SK-N-MC (cell line): ENCODE data around the gene ULBP3.

Source experiments
- DNase-seq: peaks from one replicate; pipeline ENCODE4 v3.0.0-alpha.2; 2011; ENCODE audit warnings: low read depth, low spot score
- H3K27ac ChIP-seq: fragments of 200-600 bp; sonication (generic); 2 replicates; pipeline ENCODE4 v1.5.1; 2016; ENCODE audit warnings: mixed run types
- H3K36me3 ChIP-seq: fragments of 200-600 bp; sonication (generic); 2 replicates; pipeline ENCODE4 v1.6.1; 2017; ENCODE audit warnings: antibody characterized with exemption, low read length, mixed read lengths; ENCODE audit not compliant: insufficient read depth
- H3K4me3 ChIP-seq: fragments of 200-600 bp; sonication (generic); 2 replicates; pipeline ENCODE4 v1.5.1; 2016
- H3K9ac ChIP-seq: fragments of 200-600 bp; sonication (generic); 2 replicates; pipeline ENCODE4 v1.8.0; 2017; ENCODE audit warnings: mixed run types, mixed read lengths; ENCODE audit not compliant: insufficient read length
- H3K9me3 ChIP-seq: fragments of 200-600 bp; sonication (generic); 2 replicates; pipeline ENCODE4 v1.6.1; 2017; ENCODE audit warnings: low read depth, mild to moderate bottlenecking, antibody characterized with exemption, low read length, moderate library complexity, mixed read lengths
- EZH2 ChIP-seq: fragments of 200-600 bp; sonication (generic); IDR thresholded peaks from one replicate; pipeline ENCODE4 v1.6.1; 2017; ENCODE audit warnings: antibody characterized with exemption
- FOXP2 ChIP-seq: optimal IDR thresholded peaks from 2 replicates; pipeline ENCODE3; 2011; ENCODE audit warnings: mild to moderate bottlenecking, moderate library complexity; ENCODE audit not compliant: insufficient read depth; ENCODE audit errors: extremely low read length, control extremely low read depth
- POLR2AphosphoS5 ChIP-seq: IDR thresholded peaks from 2 replicates; pipeline ENCODE4 v1.6.1; 2012; ENCODE audit warnings: mild to moderate bottlenecking, low read depth, low read length, borderline replicate concordance

Gene ULBP3

DNA sequence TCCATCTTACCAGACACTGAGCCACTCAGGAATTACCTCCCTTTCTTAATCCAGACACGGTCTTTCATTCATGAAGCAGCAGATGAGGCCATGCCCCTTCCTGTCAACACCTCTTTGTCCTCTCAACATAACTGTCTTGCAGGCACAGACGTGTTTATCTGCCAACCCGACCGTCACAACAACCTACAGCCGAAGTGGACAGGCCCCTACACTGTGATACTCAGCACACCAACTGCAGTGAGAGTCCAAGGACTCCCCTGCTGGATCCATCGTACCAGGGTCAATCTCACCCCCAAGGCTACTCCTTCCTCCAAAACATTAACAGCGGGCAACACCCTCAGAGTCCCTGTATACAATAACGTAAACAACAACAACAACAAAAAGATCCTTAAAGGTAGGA lies 30.6 kb upstream of the ULBP3 start:
- DNase-seq, result no peak
- Histone ChIP-seq H3K27ac (no peak overlapping the region), H3K4me3 (no peak overlapping the region), H3K36me3 (no peaks in the 10 kb centered on the region), H3K9me3 (no peaks in the 10 kb centered on the region), H3K9ac (no peak overlapping the region)
- TF ChIP-seq FOXP2 (no peak), EZH2 (no peak), POLR2AphosphoS5 (no peak)

DNA sequence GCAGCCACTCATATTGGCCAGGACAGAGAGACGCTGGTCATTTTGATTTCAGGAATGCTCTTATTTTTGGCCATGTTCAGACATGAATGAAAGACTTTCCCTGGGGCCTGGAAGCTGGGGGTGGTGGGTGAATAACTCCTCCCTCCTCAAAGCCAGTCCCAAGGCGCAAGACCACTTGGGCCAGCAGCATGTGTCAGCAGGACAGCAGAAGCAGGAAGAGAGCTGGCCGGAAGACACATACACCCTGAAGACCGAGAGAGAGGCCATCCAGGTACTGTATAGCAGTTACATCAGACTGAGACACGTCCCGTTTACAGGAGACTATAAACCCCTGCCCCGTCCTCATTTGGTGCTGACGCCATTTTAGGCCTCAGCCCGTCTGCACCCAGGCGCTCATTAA lies 29.2 kb upstream of the ULBP3 start:
- no peak overlapping the region for H3K9ac ChIP-seq
- H3K36me3 ChIP-seq, result no peaks in the 10 kb centered on the region
- H3K9me3 ChIP-seq, result no peaks in the 10 kb centered on the region
- TF ChIP-seq EZH2, result no peak
- no peak for TF ChIP-seq POLR2AphosphoS5
- TF ChIP-seq FOXP2, result no peak
- no peak overlapping the region for H3K4me3 ChIP-seq
- H3K27ac ChIP-seq, result no peak overlapping the region
- DNase-seq, result no peak

DNA sequence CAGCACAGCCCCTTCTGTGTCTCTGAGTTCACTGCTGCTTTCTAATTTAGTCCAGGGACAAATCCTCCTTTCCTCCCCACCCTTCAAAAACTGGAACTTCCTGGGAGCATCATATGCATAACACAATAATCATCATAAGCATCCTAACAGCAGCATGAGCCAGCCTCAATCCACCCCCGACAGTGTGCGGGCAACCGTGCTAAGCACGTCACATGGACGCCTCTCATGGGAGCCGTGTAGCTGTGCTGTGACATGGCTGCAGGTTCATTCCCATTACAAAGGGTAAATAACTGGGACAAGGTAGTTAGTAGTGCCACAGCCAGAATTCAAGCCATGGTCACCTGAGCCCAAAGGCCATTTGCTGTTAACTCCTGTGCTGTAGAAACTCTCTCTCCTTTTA lies 24.5 kb upstream of the ULBP3 start:
- no peak for DNase-seq
- no peaks in the 10 kb centered on the region for H3K9me3 ChIP-seq
- no peaks in the 10 kb centered on the region for H3K36me3 ChIP-seq
- TF ChIP-seq POLR2AphosphoS5, result no peak
- no peak for TF ChIP-seq EZH2
- TF ChIP-seq FOXP2, result no peak
- H3K4me3 ChIP-seq, result no peak overlapping the region
- H3K9ac ChIP-seq, result no peak overlapping the region
- no peak overlapping the region for H3K27ac ChIP-seq

DNA sequence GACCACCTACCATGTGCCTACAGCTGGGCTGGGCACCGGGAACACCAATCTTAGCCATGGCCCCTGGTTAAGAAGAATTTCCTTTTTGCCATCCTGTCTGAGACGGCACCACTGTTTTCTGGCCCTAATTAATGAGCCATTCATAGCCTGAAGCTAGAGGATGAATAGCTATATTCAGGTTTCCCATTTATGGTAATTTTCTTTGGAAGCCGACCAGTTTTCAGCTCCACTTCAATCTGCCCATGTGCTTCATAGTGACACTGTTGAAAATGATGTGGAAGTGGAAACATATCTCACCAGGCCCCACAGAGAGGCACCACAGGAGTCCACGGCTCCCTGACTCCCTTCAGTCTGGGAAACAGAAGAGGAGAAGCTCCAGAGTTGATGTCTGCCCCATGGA lies 22.6 kb upstream of the ULBP3 start:
- Histone ChIP-seq H3K9ac (no peak overlapping the region), H3K4me3 (peak overlapping the region; percentile 44; the same call in 1 of the 2 replicates), H3K27ac (no peak overlapping the region), H3K9me3 (no peaks in the 10 kb centered on the region), H3K36me3 (no peaks in the 10 kb centered on the region)
- TF ChIP-seq FOXP2 (no peak), POLR2AphosphoS5 (no peak), EZH2 (no peak)
- DNase-seq, result peak; percentile 66

DNA sequence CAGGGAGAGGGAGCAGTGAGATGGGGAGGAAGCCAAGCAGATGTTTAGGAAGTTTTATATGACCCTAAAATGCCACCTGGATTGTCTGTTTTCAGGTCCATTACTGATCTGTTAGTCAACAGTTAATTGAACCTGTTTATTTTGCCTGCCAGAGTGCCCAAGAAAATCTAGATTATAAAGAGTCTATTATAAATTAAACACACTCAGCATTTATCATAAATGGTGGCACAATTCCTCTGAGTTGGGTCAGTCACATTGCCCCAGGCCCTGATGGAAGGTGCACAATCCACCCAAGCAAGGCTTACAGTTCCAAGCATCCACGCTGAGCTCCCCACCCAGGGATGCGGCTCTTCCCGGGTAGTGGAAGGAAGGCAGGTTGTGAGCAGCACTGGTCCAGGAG lies 21.4 kb upstream of the ULBP3 start:
- DNase-seq, result no peak
- Histone ChIP-seq H3K4me3 (no peak overlapping the region), H3K27ac (no peak overlapping the region), H3K9ac (no peak overlapping the region), H3K36me3 (no peaks in the 10 kb centered on the region), H3K9me3 (no peaks in the 10 kb centered on the region)
- TF ChIP-seq POLR2AphosphoS5 (no peak), EZH2 (no peak), FOXP2 (no peak)

DNA sequence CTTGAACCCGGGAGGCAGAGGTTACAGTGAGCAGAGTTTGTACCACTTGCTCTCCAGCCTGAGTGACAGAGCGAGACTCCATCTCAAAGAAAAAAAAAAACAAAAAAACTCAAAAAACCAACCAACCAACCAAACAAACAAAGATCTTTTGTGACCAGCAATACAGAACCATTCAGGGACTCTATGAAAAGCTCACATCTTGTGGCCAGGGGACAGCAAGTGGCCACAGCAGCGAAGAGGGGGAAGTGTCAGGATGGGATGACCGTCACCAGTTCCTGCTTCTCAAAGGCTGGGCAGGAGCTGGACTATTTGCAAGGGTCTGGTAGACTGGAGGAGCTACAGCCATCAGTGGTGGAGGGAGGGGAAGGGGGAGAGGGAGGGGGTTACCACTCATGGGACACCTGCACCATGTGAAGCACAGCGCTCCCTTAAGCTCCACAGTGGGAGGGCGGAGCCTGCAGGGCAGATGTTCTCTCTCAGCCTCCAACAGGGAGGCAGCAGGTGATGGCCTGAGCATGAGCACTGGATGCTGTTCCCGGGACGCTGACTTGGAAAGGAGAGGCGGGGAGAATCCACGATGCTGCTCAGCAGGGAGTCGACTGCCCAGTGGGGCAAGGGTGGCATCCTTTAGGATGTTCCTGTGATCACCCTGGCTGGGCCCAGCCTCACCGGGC lies 19.7 kb upstream of the ULBP3 start:
- H3K4me3 ChIP-seq, result no peak overlapping the region
- no peaks in the 10 kb centered on the region for H3K36me3 ChIP-seq
- no peak overlapping the region for H3K27ac ChIP-seq
- TF ChIP-seq POLR2AphosphoS5, result no peak
- TF ChIP-seq EZH2, result no peak
- TF ChIP-seq FOXP2, result no peak
- H3K9me3 ChIP-seq, result no peaks in the 10 kb centered on the region
- DNase-seq, result no peak
- H3K9ac ChIP-seq, result no peak overlapping the region

DNA sequence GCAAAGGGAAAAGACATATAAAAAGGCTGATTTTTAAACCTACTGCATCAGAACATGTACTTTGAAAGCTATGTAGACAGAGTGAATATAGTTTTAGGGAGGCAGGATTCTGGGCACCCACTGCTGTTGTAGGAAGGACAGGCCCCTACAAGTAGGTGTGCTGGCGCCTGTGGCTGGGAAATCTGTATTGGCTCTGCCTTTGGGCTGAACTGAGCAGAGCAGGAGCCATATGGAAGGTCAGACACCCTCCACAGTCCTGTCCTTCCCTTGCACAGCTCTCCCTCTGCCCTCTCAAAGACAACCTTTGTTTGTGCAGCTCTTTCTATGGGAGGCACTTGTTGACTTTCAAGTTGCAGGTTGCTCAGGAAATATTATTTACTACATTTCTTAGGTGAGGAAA lies 18.4 kb upstream of the ULBP3 start:
- Histone ChIP-seq H3K9ac (no peak overlapping the region), H3K36me3 (no peaks in the 10 kb centered on the region), H3K4me3 (no peak overlapping the region), H3K27ac (no peak overlapping the region), H3K9me3 (no peaks in the 10 kb centered on the region)
- no peak for DNase-seq
- TF ChIP-seq POLR2AphosphoS5 (no peak), EZH2 (no peak), FOXP2 (no peak)

DNA sequence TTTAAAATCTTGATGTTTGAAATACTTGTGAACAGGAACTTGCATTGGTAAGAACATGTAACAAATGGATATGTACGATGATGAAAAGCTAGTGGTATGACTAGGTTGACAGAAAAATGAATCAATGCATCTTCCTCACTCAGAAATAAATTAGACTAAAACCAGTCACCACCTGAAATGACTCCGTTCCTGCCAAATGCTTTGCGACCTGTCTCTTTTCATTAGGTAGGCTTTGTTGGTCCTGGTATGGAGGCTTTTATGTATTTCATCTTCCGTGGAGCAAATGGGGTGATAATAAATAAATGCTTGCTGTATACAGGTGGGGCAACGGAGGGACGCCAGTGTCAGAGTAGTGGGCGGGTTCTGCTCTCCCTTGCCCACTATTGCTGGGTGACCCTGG lies 17.1 kb upstream of the ULBP3 start:
- no peaks in the 10 kb centered on the region for H3K36me3 ChIP-seq
- H3K27ac ChIP-seq, result no peak overlapping the region
- no peak for DNase-seq
- TF ChIP-seq POLR2AphosphoS5 (no peak), FOXP2 (no peak), EZH2 (no peak)
- H3K4me3 ChIP-seq, result no peak overlapping the region
- no peak overlapping the region for H3K9ac ChIP-seq
- no peaks in the 10 kb centered on the region for H3K9me3 ChIP-seq

DNA sequence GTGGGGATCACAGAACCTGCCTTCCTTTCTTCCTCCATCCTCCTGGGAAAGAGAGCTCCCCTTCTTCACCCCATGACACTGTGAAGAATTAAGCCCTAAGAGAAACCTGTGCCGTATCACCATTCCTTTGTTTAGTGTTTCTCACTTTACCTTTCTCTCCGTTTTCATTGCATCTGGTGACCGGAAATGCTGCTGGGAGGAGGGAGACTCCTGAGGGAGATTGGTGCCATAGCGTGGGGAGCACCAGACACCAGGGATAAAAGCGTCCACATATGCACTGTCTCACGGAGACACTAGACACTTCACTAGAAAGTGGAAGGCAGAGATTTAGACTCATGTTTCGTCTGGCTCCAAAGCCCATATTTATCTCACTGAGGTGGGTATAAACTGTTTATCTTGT lies 15.5 kb upstream of the ULBP3 start:
- Histone ChIP-seq H3K36me3 (no peaks in the 10 kb centered on the region), H3K9me3 (no peaks in the 10 kb centered on the region), H3K4me3 (no peak overlapping the region), H3K27ac (no peak overlapping the region), H3K9ac (no peak overlapping the region)
- TF ChIP-seq POLR2AphosphoS5 (no peak), EZH2 (no peak), FOXP2 (no peak)
- no peak for DNase-seq

DNA sequence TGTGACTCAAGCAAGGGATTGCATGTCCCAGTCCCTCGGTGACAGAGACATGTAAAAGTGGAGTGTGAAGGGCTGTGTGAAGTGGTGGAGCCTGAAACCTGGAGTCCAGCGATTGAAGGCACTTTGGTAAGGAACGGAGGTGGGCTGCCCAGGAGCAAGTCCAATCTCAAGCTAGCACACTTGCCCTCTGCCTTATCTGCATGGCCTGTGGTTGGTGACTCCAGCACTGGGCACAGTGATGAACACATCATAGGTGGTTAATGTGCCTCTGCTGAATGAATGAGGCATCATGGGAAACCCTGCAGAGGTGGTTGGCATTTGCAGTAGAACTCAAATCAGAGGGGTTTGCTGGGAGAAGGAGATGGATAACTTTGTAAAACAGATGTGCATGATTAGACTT lies 14.9 kb upstream of the ULBP3 start:
- no peak for DNase-seq
- Histone ChIP-seq H3K36me3 (no peaks in the 10 kb centered on the region), H3K9me3 (no peaks in the 10 kb centered on the region), H3K27ac (no peak overlapping the region), H3K4me3 (no peak overlapping the region), H3K9ac (no peak overlapping the region)
- TF ChIP-seq FOXP2 (no peak), EZH2 (no peak), POLR2AphosphoS5 (no peak)
